ENCODE measurements around the gene NTM. TPM values are rescaled to one million over a fixed set of nuclear protein-coding genes. Genes with fewer than 3 reads are reported as not detected.
A peak's percentile ranks its signal among the peaks of the same experiment; 100 is the strongest.

The NTM gene
- total RNA-seq, 1 experiment from 2014 or later: 8.6 TPM

GRCh38 chr11:131463649-131464425 is 93.4 kb downstream of the NTM start:
- no peaks in the 10 kb centered on the region for H3K4me1 ChIP-seq (ENCODE audit: insufficient read depth, low read length, poor library complexity, severe bottlenecking)
- intact Hi-C loops (cut with micrococcal nuclease; ENCODE audit: unreplicated experiment): no loop called here
- no peaks in the 10 kb centered on the region for H3K36me3 ChIP-seq (ENCODE audit: insufficient read depth, low read length, poor library complexity, severe bottlenecking)
- peak; percentile 18 for DNase-seq (ENCODE audit: low spot score)
- no peak overlapping the region for H3K27ac ChIP-seq (ENCODE audit: low read depth, low read length, poor library complexity, severe bottlenecking)
- H3K9me3 ChIP-seq (ENCODE audit: low read depth, low read length, poor library complexity, severe bottlenecking): no peaks in the 10 kb centered on the region
- POLR2A ChIA-PET (ENCODE audit: low non-redundant PET): no interaction called here
- CTCF ChIA-PET: no interaction called here
- peaks cover 55% of the 10 kb centered on the region for H3K27me3 ChIP-seq (replicated peaks; ENCODE audit: insufficient read depth, low read depth, low read length, poor library complexity)
- no peak overlapping the region for H3K4me3 ChIP-seq (ENCODE audit: low read depth, low read length, poor library complexity, severe bottlenecking)
- no TSS peak for BruUV-seq (replicated peaks)
- TF ChIP-seq CTCF (conservative IDR thresholded peaks at IDR 0.05; ENCODE audit: low read depth, low read length): no peak
- TF ChIP-seq EZH2 (IDR thresholded peaks at IDR 0.05; ENCODE audit: borderline replicate concordance, low read depth, low read length, poor library complexity, severe bottlenecking): no peak

- CTCF ChIA-PET: no interaction called here
Measured at GRCh38 chr11:131464461-131464860, 94.0 kb downstream of the NTM start.

GRCh38 chr11:131465039-131465438 is 94.6 kb downstream of the NTM start:
- H3K36me3 ChIP-seq (ENCODE audit: insufficient read depth, low read length, poor library complexity, severe bottlenecking): no peaks in the 10 kb centered on the region
- no peak overlapping the region for H3K4me3 ChIP-seq (ENCODE audit: low read depth, low read length, poor library complexity, severe bottlenecking)
- no peaks in the 10 kb centered on the region for H3K9me3 ChIP-seq (ENCODE audit: low read depth, low read length, poor library complexity, severe bottlenecking)
- POLR2A ChIA-PET (ENCODE audit: low non-redundant PET): no interaction called here
- BruUV-seq (replicated peaks): no TSS peak
- no peak overlapping the region for H3K27ac ChIP-seq (ENCODE audit: low read depth, low read length, poor library complexity, severe bottlenecking)
- TF ChIP-seq EZH2 (IDR thresholded peaks at IDR 0.05; ENCODE audit: borderline replicate concordance, low read depth, low read length, poor library complexity, severe bottlenecking) (no peak), CTCF (conservative IDR thresholded peaks at IDR 0.05; ENCODE audit: low read depth, low read length) (no peak)
- DNase-seq (ENCODE audit: low spot score): no peak
- intact Hi-C loops (cut with micrococcal nuclease; ENCODE audit: unreplicated experiment): no loop called here
- H3K27me3 ChIP-seq (replicated peaks; ENCODE audit: insufficient read depth, low read depth, low read length, poor library complexity): peaks cover 49% of the 10 kb centered on the region
- H3K4me1 ChIP-seq (ENCODE audit: insufficient read depth, low read length, poor library complexity, severe bottlenecking): no peaks in the 10 kb centered on the region
- CTCF ChIA-PET: no interaction called here

More at GRCh38 chr11:131464461-131464860, 94.0 kb downstream of the NTM start:
- peaks cover 49% of the 10 kb centered on the region for H3K27me3 ChIP-seq (replicated peaks; ENCODE audit: insufficient read depth, low read depth, low read length, poor library complexity)
- H3K4me1 ChIP-seq (ENCODE audit: insufficient read depth, low read length, poor library complexity, severe bottlenecking): no peaks in the 10 kb centered on the region
- DNase-seq (ENCODE audit: low spot score): no peak
- H3K9me3 ChIP-seq (ENCODE audit: low read depth, low read length, poor library complexity, severe bottlenecking): no peaks in the 10 kb centered on the region
- no peak overlapping the region for H3K4me3 ChIP-seq (ENCODE audit: low read depth, low read length, poor library complexity, severe bottlenecking)
- no peak overlapping the region for H3K27ac ChIP-seq (ENCODE audit: low read depth, low read length, poor library complexity, severe bottlenecking)
- no peaks in the 10 kb centered on the region for H3K36me3 ChIP-seq (ENCODE audit: insufficient read depth, low read length, poor library complexity, severe bottlenecking)
- TF ChIP-seq CTCF (conservative IDR thresholded peaks at IDR 0.05; ENCODE audit: low read depth, low read length): no peak
- TF ChIP-seq EZH2 (IDR thresholded peaks at IDR 0.05; ENCODE audit: borderline replicate concordance, low read depth, low read length, poor library complexity, severe bottlenecking): no peak
- intact Hi-C loops (cut with micrococcal nuclease; ENCODE audit: unreplicated experiment): no loop called here
- POLR2A ChIA-PET (ENCODE audit: low non-redundant PET): no interaction called here
- BruUV-seq (replicated peaks): no TSS peak
